Lung (tissue), 12 donors: Measurements from ENCODE around the gene VSIG8. TPM values are rescaled to one million over a fixed set of nuclear protein-coding genes. Genes with fewer than 3 reads are reported as not detected.

Experiments used
- ATAC-seq: fragments of 200-7000 bp; cut with Tn5 transposase; one replicate; pipeline ENCODE4 v1.9.1; 2020; ENCODE audit warnings: moderate number of reproducible peaks; ENCODE audit not compliant: insufficient read depth, low FRiP score
- DNase-seq, 3 donors: peaks; one replicate each; pipeline ENCODE4 v3.0.0-alpha.2; 2013 to 2017
- H3K27ac ChIP-seq, 2 donors: one replicate each; pipeline ENCODE4 v1.5.1; 2013; ENCODE audit warnings: mild to moderate bottlenecking in 2 of 2, moderate library complexity in 2 of 2, control low read depth in 1 of 2, inconsistent platforms in 1 of 2, low read depth in 1 of 2, low read length in 1 of 2
- H3K27me3 ChIP-seq, 3 donors: one replicate each; pipeline ENCODE4 v1.5.1; 2013; ENCODE audit warnings: low read length in 2 of 3; ENCODE audit not compliant: control insufficient read depth in 3 of 3, insufficient read depth in 3 of 3
- H3K36me3 ChIP-seq, 4 donors: one replicate each; pipeline ENCODE4 v1.5.1; 2013; ENCODE audit warnings: low read length in 4 of 4, mild to moderate bottlenecking in 1 of 4, moderate library complexity in 1 of 4; ENCODE audit not compliant: control insufficient read depth in 4 of 4, insufficient read depth in 4 of 4
- H3K4me1 ChIP-seq, 5 donors: one replicate each; pipeline ENCODE4 v1.5.1; 2013; ENCODE audit warnings: low read length in 5 of 5, mild to moderate bottlenecking in 2 of 5, moderate library complexity in 1 of 5; ENCODE audit not compliant: control insufficient read depth in 5 of 5, insufficient read depth in 5 of 5
- H3K4me3 ChIP-seq: one replicate; pipeline ENCODE4 v1.5.1; 2013; ENCODE audit warnings: mild to moderate bottlenecking, control low read depth, moderate library complexity
- H3K9ac ChIP-seq, 2 donors: one replicate each; pipeline ENCODE4 v1.5.1; 2013; ENCODE audit warnings: low read length in 2 of 2, control low read depth in 1 of 2; ENCODE audit not compliant: insufficient read depth in 1 of 2
- H3K9me3 ChIP-seq, 4 donors: one replicate each; pipeline ENCODE4 v1.5.1; 2013; ENCODE audit warnings: low read length in 3 of 4, mild to moderate bottlenecking in 1 of 4, moderate library complexity in 1 of 4; ENCODE audit not compliant: control insufficient read depth in 4 of 4, insufficient read depth in 3 of 4
- WGBS, 2 donors: extraction: QIAGEN DNeasy Blood & Tissue Kit; methylation state at CpG; one replicate each; pipeline ENCODE4 v1.1.7; 2013; 5-methylcytosine and 5-hydroxymethylcytosine counted together
- polyA plus RNA-seq, 2 donors: library from polyadenylated mRNA; stranded (reverse); fragments of 200-250 nt; gene quantifications; one replicate each; pipeline ENCODE4 v1.2.1, GENCODE V29; 2013
- total RNA-seq, 2 donors: library from RNA; depleted of rRNA in 1 of 2; stranded (reverse); fragments of >200 nt in 1 of 2; gene quantifications; one replicate each; pipeline ENCODE4 v1.2.1, GENCODE V29; 2014 to 2021
- TF ChIP-seq, protein P1 (sequence below): IDR thresholded peaks from 2 replicates; pipeline ENCODE4 v1.5.1; 2012; ENCODE audit warnings: mild to moderate bottlenecking; ENCODE audit errors: control extremely low read depth, extremely low read depth
- donor health status: control.
- donor health status: control.
- donor health status: Bipolar disorder and iron deficiency.
- donor health status: healthy.
- donor health status: DM: yes; HTN: yes; CAD: no.

Gene VSIG8
- total and polyA plus RNA-seq, 4 donors = 0.13 to 0.46 (median 0.22) TPM

DNA sequence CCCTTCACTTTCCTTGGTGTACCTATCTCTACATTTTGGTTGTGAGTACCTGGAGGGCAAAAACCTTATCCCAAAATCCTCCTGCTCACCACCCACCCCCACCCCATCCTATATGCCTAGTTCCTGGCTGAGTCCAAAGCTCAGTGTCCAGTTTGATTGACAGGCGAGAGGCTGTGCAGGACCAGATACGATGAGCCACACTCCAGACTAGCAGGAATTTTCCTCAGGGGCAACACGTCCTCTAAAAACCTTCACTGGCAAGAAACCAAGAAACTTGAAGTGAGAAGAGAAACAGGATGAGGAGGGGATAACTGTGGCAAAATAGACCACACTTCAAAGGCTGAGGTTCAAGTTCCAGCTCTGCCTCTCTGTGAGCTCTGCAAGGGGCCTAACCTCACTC, 36.9 kb downstream of the VSIG8 start:
- DNase-seq (no peak), ATAC-seq (no peak)
- H3K9ac ChIP-seq = no peak overlapping the region
- no peaks in the 10 kb centered on the region for H3K36me3 ChIP-seq
- H3K27ac ChIP-seq = no peak overlapping the region
- H3K27me3 ChIP-seq = peaks cover 0 to 4% (median 0%) of the 10 kb centered on the region in 3 donors
- no peaks in the 10 kb centered on the region for H3K9me3 ChIP-seq
- peaks cover 0 to 9% (median 0%) of the 10 kb centered on the region in 5 donors for H3K4me1 ChIP-seq
- TF ChIP-seq, protein P1, sequence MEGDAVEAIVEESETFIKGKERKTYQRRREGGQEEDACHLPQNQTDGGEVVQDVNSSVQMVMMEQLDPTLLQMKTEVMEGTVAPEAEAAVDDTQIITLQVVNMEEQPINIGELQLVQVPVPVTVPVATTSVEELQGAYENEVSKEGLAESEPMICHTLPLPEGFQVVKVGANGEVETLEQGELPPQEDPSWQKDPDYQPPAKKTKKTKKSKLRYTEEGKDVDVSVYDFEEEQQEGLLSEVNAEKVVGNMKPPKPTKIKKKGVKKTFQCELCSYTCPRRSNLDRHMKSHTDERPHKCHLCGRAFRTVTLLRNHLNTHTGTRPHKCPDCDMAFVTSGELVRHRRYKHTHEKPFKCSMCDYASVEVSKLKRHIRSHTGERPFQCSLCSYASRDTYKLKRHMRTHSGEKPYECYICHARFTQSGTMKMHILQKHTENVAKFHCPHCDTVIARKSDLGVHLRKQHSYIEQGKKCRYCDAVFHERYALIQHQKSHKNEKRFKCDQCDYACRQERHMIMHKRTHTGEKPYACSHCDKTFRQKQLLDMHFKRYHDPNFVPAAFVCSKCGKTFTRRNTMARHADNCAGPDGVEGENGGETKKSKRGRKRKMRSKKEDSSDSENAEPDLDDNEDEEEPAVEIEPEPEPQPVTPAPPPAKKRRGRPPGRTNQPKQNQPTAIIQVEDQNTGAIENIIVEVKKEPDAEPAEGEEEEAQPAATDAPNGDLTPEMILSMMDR = no peak
- H3K4me3 ChIP-seq = no peak overlapping the region
- WGBS, 2 donors = 51 to 55% methylated on average over 3 of the region's 3 CpGs

DNA sequence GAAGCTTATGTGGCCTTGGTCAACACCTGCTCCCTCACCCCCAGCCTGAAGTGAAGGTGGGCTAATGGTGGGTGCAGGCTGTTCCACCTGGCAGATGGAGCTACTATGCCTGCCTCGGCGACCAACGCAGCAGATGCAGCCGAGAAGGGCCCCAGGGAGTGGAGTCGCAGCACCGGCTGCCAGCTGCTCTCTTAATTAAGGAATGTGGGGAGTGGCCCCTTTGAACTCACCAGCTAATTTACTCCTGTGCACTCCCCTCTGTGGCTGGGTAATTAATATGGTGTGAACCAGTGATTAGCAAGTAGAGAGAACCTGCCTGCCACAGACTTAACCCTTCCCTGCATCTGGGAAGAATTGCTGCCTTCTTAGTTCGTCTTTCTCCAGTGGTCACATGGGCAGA, 39.1 kb downstream of the VSIG8 start:
- WGBS, 2 donors = 49 to 63% methylated on average over 7 of the region's 7 CpGs
- no peaks in the 10 kb centered on the region for H3K9me3 ChIP-seq
- TF ChIP-seq, protein P1 = no peak
- no peak overlapping the region for H3K9ac ChIP-seq
- peak in 1 of 3 donors; percentile 32 for DNase-seq
- peaks cover 0 to 4% (median 0%) of the 10 kb centered on the region in 5 donors for H3K4me1 ChIP-seq
- H3K27ac ChIP-seq = no peak overlapping the region
- peaks cover 0 to 4% (median 0%) of the 10 kb centered on the region in 3 donors for H3K27me3 ChIP-seq
- no peaks in the 10 kb centered on the region for H3K36me3 ChIP-seq
- ATAC-seq = no peak
- no peak overlapping the region for H3K4me3 ChIP-seq

DNA sequence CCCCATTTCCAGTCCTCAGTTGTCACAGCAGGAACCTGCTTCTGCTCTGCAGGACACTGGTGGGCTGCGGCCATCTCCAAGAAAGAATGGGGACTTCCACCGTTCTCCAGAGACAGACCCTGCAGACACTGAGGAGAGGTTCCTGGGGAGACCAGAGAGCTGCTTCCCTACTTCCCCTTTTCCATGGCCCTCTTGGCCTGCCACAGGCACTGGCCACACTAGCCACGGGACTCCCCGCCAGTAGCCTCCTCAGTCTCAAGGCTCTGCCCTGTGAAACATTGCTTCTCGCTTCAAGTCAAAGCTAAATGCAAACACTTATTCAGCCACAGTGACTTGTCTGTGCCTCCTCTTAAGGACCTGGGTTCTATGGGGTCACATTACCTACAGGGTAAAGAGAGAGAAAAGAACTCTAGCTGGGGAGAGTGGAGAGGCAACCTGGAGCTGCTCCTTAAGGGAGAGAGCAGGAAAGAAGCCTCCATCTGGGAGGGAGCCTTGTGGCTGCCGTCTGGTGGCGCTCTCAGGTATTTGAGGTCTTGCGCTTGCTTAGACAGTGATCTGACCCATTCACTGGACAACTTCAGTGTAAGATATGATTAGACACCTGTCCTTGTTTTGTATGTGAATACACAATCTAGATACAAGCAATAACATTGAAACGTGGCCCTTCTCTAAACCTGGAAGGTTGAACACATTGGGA, 41.1 kb downstream of the VSIG8 start:
- 47 to 60% methylated on average over 9 of the region's 9 CpGs for WGBS, 2 donors
- peak; percentile 76 for ATAC-seq
- Histone ChIP-seq H3K27me3 (peaks cover 0 to 4% (median 0%) of the 10 kb centered on the region in 3 donors), H3K9ac (no peak overlapping the region), H3K36me3 (no peaks in the 10 kb centered on the region), H3K4me3 (no peak overlapping the region), H3K4me1 (peaks cover 0 to 4% (median 0%) of the 10 kb centered on the region in 5 donors), H3K9me3 (no peaks in the 10 kb centered on the region), H3K27ac (no peak overlapping the region)
- peak in 2 of 3 donors; percentile 20 to 53 for DNase-seq
- TF ChIP-seq, protein P1 = no peak
